ENCODE results near the gene ABCA7. TPM values are rescaled to one million over a fixed set of nuclear protein-coding genes. Genes with fewer than 3 reads are reported as not detected.
"Not testable (repeated sequence)": the region's sequence is repeated elsewhere in the genome, so short reads cannot be mapped to it uniquely, and the experiment has no call there.

The ABCA7 gene
- total and polyA plus RNA-seq, 12 donors, result 2.1 to 109 (median 18.8) TPM

- peak in 1 of 7 donors; percentile 45 for DNase-seq
- no peaks in the 10 kb centered on the region for H3K27me3 ChIP-seq
- H3K4me1 ChIP-seq (replicated peaks in 1 of 2), result peaks cover 31 to 32% of the 10 kb centered on the region in 2 donors
- 87 to 93% (median 91%) methylated on average over 23 to 25 of the region's 25 CpGs for WGBS, 4 donors
- no peak overlapping the region for H3K4me3 ChIP-seq
- intact Hi-C loops (cut with DNase I), result loop anchor here in 1 of 2 donors (5.0 kb wide), 1 partner anchor 78 kb away; no protein-coding TSS in a partner anchor
- TF ChIP-seq CTCF (IDR thresholded peaks at IDR 0.05) (no peak), POLR2A (IDR thresholded peaks at IDR 0.05) (peak in 1 of 2 donors; percentile 11)
- no peaks in the 10 kb centered on the region for H3K9me3 ChIP-seq (replicated peaks in 1 of 3)
- peaks cover 0 to 91% of the 10 kb centered on the region in 2 donors for H3K36me3 ChIP-seq (replicated peaks in 1 of 2)
- H3K27ac ChIP-seq, result peak overlapping the region; percentile 61 to 96 (median 84)
These were observed 74.1 kb downstream of the ABCA7 start for GRCh38 chr19:1113986-1114483.

- H3K4me3 ChIP-seq; DNase-seq; H3K27me3 ChIP-seq; H3K9me3 ChIP-seq (replicated peaks in 1 of 3); H3K27ac ChIP-seq: not testable (repeated sequence)
- WGBS, 4 donors, result 94 to 95% (median 94%) methylated on average over 9 of the region's 9 CpGs
- H3K36me3 ChIP-seq (replicated peaks in 1 of 2), result peaks cover 0 to 92% of the 10 kb centered on the region in 2 donors
- intact Hi-C loops (cut with DNase I), result loop anchor here in 1 of 2 donors (5.0 kb wide), 1 partner anchor 78 kb away; no protein-coding TSS in a partner anchor
- H3K4me1 ChIP-seq (replicated peaks in 1 of 2), result peaks cover 31 to 32% of the 10 kb centered on the region in 2 donors
These were observed 74.8 kb downstream of the ABCA7 start for GRCh38 chr19:1114728-1115127.

Small RNA genes lying within 50 kb of the gene (small RNA-seq; reads per million reads assigned to genes)
- 0.08 to 0.12 reads per million in 2 donors for gene RNU6-2

Other genes starting within 250 kb of the ABCA7 start
- gene PTBP1, start 242.7 kb upstream of the ABCA7 start, total RNA-seq, result 100 to 1,000 TPM in 8 of 9 donors, 10 to 100 TPM in 1; 64.6 to 236 (median 162) TPM
- 100 to 1,000 TPM; 108 to 146 (median 128) TPM for gene PTBP1, start 242.7 kb upstream of the ABCA7 start, polyA plus RNA-seq
- gene PLPPR3, start 218.2 kb upstream of the ABCA7 start, total RNA-seq, result 1 to 10 TPM in 1 of 9 donors, under 1 TPM in 2, not detected in 6; 0.14 to 1.7 (median 0.32) TPM
- under 1 TPM in 2 of 3 donors, not detected in 1; 0.08 to 0.10 TPM for gene PLPPR3, start 218.2 kb upstream of the ABCA7 start, polyA plus RNA-seq
- gene AZU1, start 212.3 kb upstream of the ABCA7 start, total RNA-seq, result under 1 TPM in 5 of 9 donors, not detected in 4; 0.11 to 0.87 (median 0.28) TPM
- gene AZU1, start 212.3 kb upstream of the ABCA7 start, polyA plus RNA-seq, result 1 to 10 TPM in 1 of 3 donors, under 1 TPM in 1, not detected in 1; 0.30 to 1.1 TPM
- gene PRTN3, start 199.1 kb upstream of the ABCA7 start, total RNA-seq, result under 1 TPM in 2 of 9 donors, not detected in 7; 0.32 to 0.33 TPM
- under 1 TPM in 2 of 3 donors, not detected in 1; 0.20 to 0.40 TPM for gene PRTN3, start 199.1 kb upstream of the ABCA7 start, polyA plus RNA-seq
- gene ELANE, start 187.8 kb upstream of the ABCA7 start, total RNA-seq, result 1 to 10 TPM in 2 of 9 donors, under 1 TPM in 2, not detected in 5; 0.48 to 2.2 (median 1.1) TPM
- gene ELANE, start 187.8 kb upstream of the ABCA7 start, polyA plus RNA-seq, result 1 to 10 TPM in 2 of 3 donors, not detected in 1; 3.3 to 3.4 TPM
- gene CFD, start 180.4 kb upstream of the ABCA7 start, total RNA-seq, result 100 to 1,000 TPM in 3 of 9 donors, 10 to 100 TPM in 5, 1 to 10 TPM in 1; 1.2 to 176 (median 62.4) TPM
- 100 to 1,000 TPM in 1 of 3 donors, 10 to 100 TPM in 1, under 1 TPM in 1; 0.92 to 466 (median 47.8) TPM for gene CFD, start 180.4 kb upstream of the ABCA7 start, polyA plus RNA-seq
- gene MED16, start 146.9 kb upstream of the ABCA7 start, total RNA-seq, result 100 to 1,000 TPM in 1 of 9 donors, 10 to 100 TPM in 8; 11.9 to 101 (median 61.2) TPM
- 100 to 1,000 TPM in 2 of 3 donors, 1 to 10 TPM in 1; 5.3 to 139 (median 127) TPM for gene MED16, start 146.9 kb upstream of the ABCA7 start, polyA plus RNA-seq
- not detected for gene RNU6-9, start 146.6 kb upstream of the ABCA7 start, total RNA-seq
- gene RNU6-9, start 146.6 kb upstream of the ABCA7 start, polyA plus RNA-seq, result not detected
- 10 to 100 TPM in 8 of 9 donors, 1 to 10 TPM in 1; 8.9 to 40.5 (median 29.0) TPM for gene R3HDM4, start 126.9 kb upstream of the ABCA7 start, total RNA-seq
- gene R3HDM4, start 126.9 kb upstream of the ABCA7 start, polyA plus RNA-seq, result 10 to 100 TPM; 19.8 to 59.5 (median 57.7) TPM
- gene KISS1R, start 122.8 kb upstream of the ABCA7 start, total RNA-seq, result under 1 TPM in 2 of 9 donors, not detected in 7; 0.25 to 0.44 TPM
- not detected for gene KISS1R, start 122.8 kb upstream of the ABCA7 start, polyA plus RNA-seq
- gene ARID3A, start 114.1 kb upstream of the ABCA7 start, total RNA-seq, result 10 to 100 TPM in 1 of 9 donors, 1 to 10 TPM in 8; 4.2 to 10.2 (median 8.0) TPM
- gene ARID3A, start 114.1 kb upstream of the ABCA7 start, polyA plus RNA-seq, result 1 to 10 TPM; 1.6 to 6.7 (median 2.1) TPM
- 10 to 100 TPM; 24.2 to 78.7 (median 52.1) TPM for gene WDR18, start 55.8 kb upstream of the ABCA7 start, total RNA-seq
- 100 to 1,000 TPM in 1 of 3 donors, 10 to 100 TPM in 1, 1 to 10 TPM in 1; 5.4 to 140 (median 98.6) TPM for gene WDR18, start 55.8 kb upstream of the ABCA7 start, polyA plus RNA-seq
- under 1 TPM in 3 of 9 donors, not detected in 6; 0.08 to 0.18 (median 0.14) TPM for gene GRIN3B, start 39.7 kb upstream of the ABCA7 start, total RNA-seq
- gene GRIN3B, start 39.7 kb upstream of the ABCA7 start, polyA plus RNA-seq, result under 1 TPM in 1 of 3 donors, not detected in 2; 0.24 TPM
- 100 to 1,000 TPM in 8 of 9 donors, 10 to 100 TPM in 1; 94.1 to 308 (median 182) TPM for gene TMEM259, start 19.0 kb upstream of the ABCA7 start, total RNA-seq
- 100 to 1,000 TPM in 2 of 3 donors, 10 to 100 TPM in 1; 79.4 to 743 (median 370) TPM for gene TMEM259, start 19.0 kb upstream of the ABCA7 start, polyA plus RNA-seq
- not detected for gene RNU6-2, start 18.6 kb upstream of the ABCA7 start, total RNA-seq
- not detected for gene RNU6-2, start 18.6 kb upstream of the ABCA7 start, polyA plus RNA-seq
- gene CNN2, start 13.5 kb upstream of the ABCA7 start, total RNA-seq, result 10 to 100 TPM in 8 of 9 donors, 1 to 10 TPM in 1; 6.9 to 64.9 (median 42.3) TPM
- gene CNN2, start 13.5 kb upstream of the ABCA7 start, polyA plus RNA-seq, result 10 to 100 TPM; 11.2 to 60.8 (median 52.5) TPM
- gene ARHGAP45, start 27.1 kb downstream of the ABCA7 start, total RNA-seq, result 10 to 100 TPM in 8 of 9 donors, 1 to 10 TPM in 1; 4.9 to 74.3 (median 31.5) TPM
- gene ARHGAP45, start 27.1 kb downstream of the ABCA7 start, polyA plus RNA-seq, result 10 to 100 TPM in 2 of 3 donors, 1 to 10 TPM in 1; 1.6 to 75.4 (median 30.2) TPM
- gene POLR2E, start 55.3 kb downstream of the ABCA7 start, total RNA-seq, result 100 to 1,000 TPM in 7 of 9 donors, 10 to 100 TPM in 2; 84.1 to 231 (median 164) TPM
- gene POLR2E, start 55.3 kb downstream of the ABCA7 start, polyA plus RNA-seq, result 100 to 1,000 TPM in 2 of 3 donors, 10 to 100 TPM in 1; 74.7 to 132 (median 109) TPM
- 1,000 to 10,000 TPM in 1 of 9 donors, 100 to 1,000 TPM in 8; 332 to 1,424 (median 653) TPM for gene GPX4, start 63.9 kb downstream of the ABCA7 start, total RNA-seq
- 1,000 to 10,000 TPM in 2 of 3 donors, 100 to 1,000 TPM in 1; 420 to 1,267 (median 1,035) TPM for gene GPX4, start 63.9 kb downstream of the ABCA7 start, polyA plus RNA-seq
- 100 to 1,000 TPM in 3 of 9 donors, 10 to 100 TPM in 6; 14.4 to 176 (median 65.2) TPM for gene SBNO2, start 134.2 kb downstream of the ABCA7 start, total RNA-seq
- 100 to 1,000 TPM in 1 of 3 donors, 10 to 100 TPM in 2; 13.6 to 118 (median 84.2) TPM for gene SBNO2, start 134.2 kb downstream of the ABCA7 start, polyA plus RNA-seq
- 100 to 1,000 TPM in 3 of 9 donors, 10 to 100 TPM in 6; 53.5 to 117 (median 93.2) TPM for gene STK11, start 165.7 kb downstream of the ABCA7 start, total RNA-seq
- 100 to 1,000 TPM in 1 of 3 donors, 10 to 100 TPM in 2; 37.8 to 148 (median 94.5) TPM for gene STK11, start 165.7 kb downstream of the ABCA7 start, polyA plus RNA-seq
- gene CBARP, start 197.9 kb downstream of the ABCA7 start, total RNA-seq, result 1 to 10 TPM in 6 of 9 donors, under 1 TPM in 1, not detected in 2; 0.67 to 5.0 (median 1.8) TPM
- gene CBARP, start 197.9 kb downstream of the ABCA7 start, polyA plus RNA-seq, result 1 to 10 TPM in 2 of 3 donors, under 1 TPM in 1; 0.09 to 9.3 (median 2.2) TPM
- gene ATP5F1D, start 201.6 kb downstream of the ABCA7 start, total RNA-seq, result 100 to 1,000 TPM in 7 of 9 donors, 10 to 100 TPM in 2; 78.9 to 435 (median 205) TPM
- 1,000 to 10,000 TPM in 1 of 3 donors, 100 to 1,000 TPM in 1, 10 to 100 TPM in 1; 15.6 to 1,534 (median 925) TPM for gene ATP5F1D, start 201.6 kb downstream of the ABCA7 start, polyA plus RNA-seq
- gene MIDN, start 208.5 kb downstream of the ABCA7 start, total RNA-seq, result 100 to 1,000 TPM in 5 of 9 donors, 10 to 100 TPM in 3, 1 to 10 TPM in 1; 8.6 to 189 (median 112) TPM
- gene MIDN, start 208.5 kb downstream of the ABCA7 start, polyA plus RNA-seq, result 10 to 100 TPM; 15.5 to 73.0 (median 46.8) TPM
- gene CIRBP, start 229.2 kb downstream of the ABCA7 start, total RNA-seq, result 1,000 to 10,000 TPM in 1 of 9 donors, 100 to 1,000 TPM in 8; 317 to 1,164 (median 674) TPM
- 100 to 1,000 TPM; 360 to 990 (median 737) TPM for gene CIRBP, start 229.2 kb downstream of the ABCA7 start, polyA plus RNA-seq
- 100 to 1,000 TPM in 3 of 9 donors, 10 to 100 TPM in 6; 48.4 to 279 (median 85.0) TPM for gene FAM174C, start 235.4 kb downstream of the ABCA7 start, total RNA-seq
- 100 to 1,000 TPM in 2 of 3 donors, 1 to 10 TPM in 1; 3.8 to 139 (median 123) TPM for gene FAM174C, start 235.4 kb downstream of the ABCA7 start, polyA plus RNA-seq
- under 1 TPM in 1 of 9 donors, not detected in 8; 0.11 TPM for gene EFNA2, start 245.8 kb downstream of the ABCA7 start, total RNA-seq
- not detected for gene EFNA2, start 245.8 kb downstream of the ABCA7 start, polyA plus RNA-seq

Measured in adrenal gland (tissue), 12 donors.